Uterus (tissue), 4 donors: ENCODE results near the gene SBF2. TPM values are rescaled to one million over a fixed set of nuclear protein-coding genes. Genes with fewer than 3 reads are reported as not detected.

Experiments
- DNase-seq, 2 donors: peaks; one replicate each; pipeline ENCODE4 v3.0.0-alpha.2; 2019 to 2020
- H3K27ac ChIP-seq, 2 donors: fragments of 200-600 bp; sonication (generic); 1 replicate in 1 of 2; 2 replicates in 1 of 2; pipeline ENCODE4 v1.5.1; 2016 to 2018
- H3K27me3 ChIP-seq, 2 donors: fragments of 200-600 bp; sonication (generic); one replicate each; pipeline ENCODE4 v1.5.1; 2018 to 2019; ENCODE audit warnings: control low read depth in 1 of 2
- H3K36me3 ChIP-seq, 2 donors: fragments of 200-600 bp; sonication (generic); one replicate each; pipeline ENCODE4 v1.5.1; 2019; ENCODE audit warnings: control low read depth in 1 of 2
- H3K4me1 ChIP-seq, 2 donors: fragments of 200-600 bp; sonication (generic); one replicate each; pipeline ENCODE4 v1.5.1; 2018 to 2019; ENCODE audit warnings: control low read depth in 1 of 2
- H3K4me3 ChIP-seq, 2 donors: fragments of 200-600 bp; sonication (generic); 1 replicate in 1 of 2; 2 replicates in 1 of 2; pipeline ENCODE4 v1.5.1; 2018 to 2019; ENCODE audit warnings: mild to moderate bottlenecking in 1 of 2
- H3K9me3 ChIP-seq, 2 donors: fragments of 200-600 bp; sonication (generic); one replicate each; pipeline ENCODE4 v1.5.1; 2019; ENCODE audit warnings: control low read depth in 1 of 2
- POLR2A ChIP-seq, 2 donors: fragments of 450-650 bp; IDR thresholded peaks; one replicate each; pipeline ENCODE4 v1.6.1; 2016; ENCODE audit warnings: antibody characterized with exemption in 2 of 2, mild to moderate bottlenecking in 1 of 2, moderate library complexity in 1 of 2
- intact Hi-C: fragments of 100-400 bp; cut with DNase I; formaldehyde crosslinking; loops from one replicate; pipeline ENCODE4 v1.15.1; 2023; ENCODE audit warnings: low total_unique reads
- total RNA-seq, 4 donors: library from RNA; depleted of rRNA in 3 of 4; stranded (reverse); fragments of >200 nt in 3 of 4; gene quantifications; one replicate each; pipeline versions ENCODE4 v1.1.0 to v1.2.4, GENCODE V29; 2014 to 2023
- TF ChIP-seq, protein P1 (sequence below), 4 experiments: fragments of 200-600 bp in 2 of 4; fragments of 450-650 bp in 2 of 4; sonication (generic) in 2 of 4; IDR thresholded peaks; one replicate each; pipeline ENCODE4 v1.5.1; 2016 to 2019; ENCODE audit warnings: antibody characterized with exemption in 4 of 4, mild to moderate bottlenecking in 2 of 4, moderate library complexity in 1 of 4
- donor health status: DM: yes; HTN: yes; CAD: no.

The SBF2 gene
- total RNA-seq, 4 donors from 2014 or later: 45.0 to 202 (median 98.0) TPM

GRCh38 chr11:9927670-9928069 is 366.3 kb downstream of the SBF2 start:
- no peak for DNase-seq
- intact Hi-C loops: no loop called here
- TF ChIP-seq POLR2A (IDR thresholded peaks at IDR 0.05): no peak
- Histone ChIP-seq H3K27me3 (no peaks in the 10 kb centered on the region), H3K4me3 (no peak overlapping the region), H3K9me3 (no peaks in the 10 kb centered on the region), H3K4me1 (no peaks in the 10 kb centered on the region), H3K36me3 (no peaks in the 10 kb centered on the region), H3K27ac (no peak overlapping the region)

DNA sequence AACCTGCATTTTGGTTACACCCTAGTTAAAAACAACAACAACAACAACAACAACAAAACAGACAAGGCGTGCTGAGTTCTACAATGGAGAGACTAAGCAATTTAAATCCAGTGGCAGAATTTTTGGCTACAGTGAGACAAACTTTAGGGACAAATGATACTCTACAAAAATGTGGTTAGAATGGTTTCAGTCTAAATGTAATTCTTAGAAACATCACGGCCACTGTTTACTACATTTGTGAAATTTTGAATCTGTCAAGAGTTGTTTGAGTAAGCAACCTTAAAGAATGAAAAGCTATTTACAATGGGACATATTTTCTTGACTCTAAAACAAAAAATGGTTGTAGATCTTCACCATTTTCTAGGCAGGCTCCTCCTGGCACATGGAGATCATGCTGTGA is 370.7 kb downstream of the SBF2 start:
- DNase-seq: no peak
- intact Hi-C loops: no loop called here
- Histone ChIP-seq H3K27ac (no peak overlapping the region), H3K27me3 (no peaks in the 10 kb centered on the region), H3K9me3 (no peaks in the 10 kb centered on the region), H3K4me1 (no peaks in the 10 kb centered on the region), H3K4me3 (no peak overlapping the region), H3K36me3 (no peaks in the 10 kb centered on the region)
- no peak for TF ChIP-seq POLR2A (IDR thresholded peaks at IDR 0.05)

- intact Hi-C loops: no loop called here
- H3K27me3 ChIP-seq: no peaks in the 10 kb centered on the region
- H3K36me3 ChIP-seq: no peaks in the 10 kb centered on the region
- TF ChIP-seq POLR2A (IDR thresholded peaks at IDR 0.05): no peak
- no peak overlapping the region for H3K27ac ChIP-seq
- H3K4me3 ChIP-seq: no peak overlapping the region
- no peak for DNase-seq
- H3K9me3 ChIP-seq: no peaks in the 10 kb centered on the region
- no peaks in the 10 kb centered on the region for H3K4me1 ChIP-seq
Observed at GRCh38 chr11:9922806-9923205, 371.2 kb downstream of the SBF2 start.

- TF ChIP-seq, protein P1, sequence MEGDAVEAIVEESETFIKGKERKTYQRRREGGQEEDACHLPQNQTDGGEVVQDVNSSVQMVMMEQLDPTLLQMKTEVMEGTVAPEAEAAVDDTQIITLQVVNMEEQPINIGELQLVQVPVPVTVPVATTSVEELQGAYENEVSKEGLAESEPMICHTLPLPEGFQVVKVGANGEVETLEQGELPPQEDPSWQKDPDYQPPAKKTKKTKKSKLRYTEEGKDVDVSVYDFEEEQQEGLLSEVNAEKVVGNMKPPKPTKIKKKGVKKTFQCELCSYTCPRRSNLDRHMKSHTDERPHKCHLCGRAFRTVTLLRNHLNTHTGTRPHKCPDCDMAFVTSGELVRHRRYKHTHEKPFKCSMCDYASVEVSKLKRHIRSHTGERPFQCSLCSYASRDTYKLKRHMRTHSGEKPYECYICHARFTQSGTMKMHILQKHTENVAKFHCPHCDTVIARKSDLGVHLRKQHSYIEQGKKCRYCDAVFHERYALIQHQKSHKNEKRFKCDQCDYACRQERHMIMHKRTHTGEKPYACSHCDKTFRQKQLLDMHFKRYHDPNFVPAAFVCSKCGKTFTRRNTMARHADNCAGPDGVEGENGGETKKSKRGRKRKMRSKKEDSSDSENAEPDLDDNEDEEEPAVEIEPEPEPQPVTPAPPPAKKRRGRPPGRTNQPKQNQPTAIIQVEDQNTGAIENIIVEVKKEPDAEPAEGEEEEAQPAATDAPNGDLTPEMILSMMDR (IDR thresholded peaks at IDR 0.05): no peak
- no peak for TF ChIP-seq POLR2A (IDR thresholded peaks at IDR 0.05)
- intact Hi-C loops: no loop called here
- H3K9me3 ChIP-seq: no peaks in the 10 kb centered on the region
- H3K4me3 ChIP-seq: no peak overlapping the region
- no peaks in the 10 kb centered on the region for H3K27me3 ChIP-seq
- no peaks in the 10 kb centered on the region for H3K4me1 ChIP-seq
- no peak for DNase-seq
- H3K36me3 ChIP-seq: no peaks in the 10 kb centered on the region
- no peak overlapping the region for H3K27ac ChIP-seq
Observed at GRCh38 chr11:9916480-9916879, 377.5 kb downstream of the SBF2 start.

- Histone ChIP-seq H3K36me3 (no peaks in the 10 kb centered on the region), H3K4me3 (no peak overlapping the region), H3K27me3 (no peaks in the 10 kb centered on the region), H3K4me1 (no peaks in the 10 kb centered on the region), H3K27ac (no peak overlapping the region), H3K9me3 (no peaks in the 10 kb centered on the region)
- TF ChIP-seq, protein P1 (IDR thresholded peaks at IDR 0.05): no peak
- no peak for TF ChIP-seq POLR2A (IDR thresholded peaks at IDR 0.05)
- intact Hi-C loops: no loop called here
- DNase-seq: no peak
Observed at GRCh38 chr11:9914064-9914463, 380.0 kb downstream of the SBF2 start.

- Histone ChIP-seq H3K27me3 (no peaks in the 10 kb centered on the region), H3K4me1 (no peaks in the 10 kb centered on the region), H3K4me3 (no peak overlapping the region), H3K9me3 (no peaks in the 10 kb centered on the region), H3K27ac (peak overlapping the region; percentile 10 to 47), H3K36me3 (no peaks in the 10 kb centered on the region)
- no peak for DNase-seq
- TF ChIP-seq, protein P1 (IDR thresholded peaks at IDR 0.05): no peak
- TF ChIP-seq POLR2A (IDR thresholded peaks at IDR 0.05): no peak
- intact Hi-C loops: no loop called here
Observed at GRCh38 chr11:9905960-9906791, 387.8 kb downstream of the SBF2 start.
